A549 (cell line): ENCODE results near the gene MMP24.

ENCODE experiments used
- CBX2 ChIP-seq: fragments of 200-600 bp; sonication (generic); IDR thresholded peaks from 2 replicates; pipeline ENCODE4 v1.6.1; 2016; ENCODE audit warnings: low read depth, mild to moderate bottlenecking, borderline replicate concordance
- CEBPB ChIP-seq, 2 experiments: fragments of >200 bp in 1 of 2; sonication (Bioruptor Twin) in 1 of 2; formaldehyde crosslinking in 1 of 2; IDR thresholded peaks; 2 replicates each; pipeline ENCODE4 v1.6.1; 2012 to 2016
- EP300 ChIP-seq, 2 experiments: fragments of >200 bp; sonication (Bioruptor Twin); formaldehyde crosslinking; IDR thresholded peaks; 2 replicates in 1 of 2; 3 replicates in 1 of 2; pipeline ENCODE4 v1.6.1; 2016 to 2017
- KDM1A ChIP-seq: fragments of 200-600 bp; sonication (generic); IDR thresholded peaks from 2 replicates; pipeline ENCODE4 v1.6.1; 2016; ENCODE audit warnings: low read depth, mild to moderate bottlenecking
- NR3C1 ChIP-seq: fragments of >200 bp; sonication (Bioruptor Twin); formaldehyde crosslinking; IDR thresholded peaks from 3 replicates; pipeline ENCODE4 v1.6.1; 2017
- POLR2A ChIP-seq: IDR thresholded peaks from 2 replicates; pipeline ENCODE4 v1.6.1; 2012; ENCODE audit warnings: mild to moderate bottlenecking, low read length
- TF ChIP-seq, protein P1 (sequence below): fragments of >200 bp; sonication (Bioruptor Twin); formaldehyde crosslinking; IDR thresholded peaks from 3 replicates; pipeline ENCODE4 v1.5.1; 2016
- TF ChIP-seq, protein P2 (sequence below): fragments of 450-650 bp; IDR thresholded peaks from 2 replicates; pipeline ENCODE4 v1.6.1; 2014; ENCODE audit warnings: antibody characterized with exemption
- TF ChIP-seq, protein P3 (sequence below): fragments of 200-600 bp; sonication (generic); IDR thresholded peaks from 2 replicates; pipeline ENCODE4 v1.6.1; 2016; ENCODE audit warnings: antibody characterized with exemption, mild to moderate bottlenecking, moderate library complexity

DNA sequence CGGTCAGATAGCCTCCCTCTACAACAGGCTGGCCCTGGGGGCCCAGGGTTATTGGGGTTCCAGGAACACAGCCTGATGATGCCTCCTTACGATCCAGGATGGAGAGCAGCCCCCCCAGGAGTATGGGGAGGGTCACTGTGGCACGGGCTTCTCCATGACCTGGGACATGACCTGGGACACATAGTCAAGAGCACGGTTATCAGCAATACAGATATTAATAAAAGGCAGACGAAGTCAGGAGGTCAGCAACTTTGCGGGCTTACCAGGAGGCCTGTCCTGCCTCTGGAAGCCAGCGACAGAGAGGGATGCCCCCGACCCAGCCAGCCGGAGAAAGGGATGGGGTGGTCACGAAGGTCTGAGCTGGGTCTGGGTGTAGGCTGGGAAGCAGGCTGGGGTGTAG, 50.6 kb downstream of the MMP24 start:
- TF ChIP-seq, protein P1, sequence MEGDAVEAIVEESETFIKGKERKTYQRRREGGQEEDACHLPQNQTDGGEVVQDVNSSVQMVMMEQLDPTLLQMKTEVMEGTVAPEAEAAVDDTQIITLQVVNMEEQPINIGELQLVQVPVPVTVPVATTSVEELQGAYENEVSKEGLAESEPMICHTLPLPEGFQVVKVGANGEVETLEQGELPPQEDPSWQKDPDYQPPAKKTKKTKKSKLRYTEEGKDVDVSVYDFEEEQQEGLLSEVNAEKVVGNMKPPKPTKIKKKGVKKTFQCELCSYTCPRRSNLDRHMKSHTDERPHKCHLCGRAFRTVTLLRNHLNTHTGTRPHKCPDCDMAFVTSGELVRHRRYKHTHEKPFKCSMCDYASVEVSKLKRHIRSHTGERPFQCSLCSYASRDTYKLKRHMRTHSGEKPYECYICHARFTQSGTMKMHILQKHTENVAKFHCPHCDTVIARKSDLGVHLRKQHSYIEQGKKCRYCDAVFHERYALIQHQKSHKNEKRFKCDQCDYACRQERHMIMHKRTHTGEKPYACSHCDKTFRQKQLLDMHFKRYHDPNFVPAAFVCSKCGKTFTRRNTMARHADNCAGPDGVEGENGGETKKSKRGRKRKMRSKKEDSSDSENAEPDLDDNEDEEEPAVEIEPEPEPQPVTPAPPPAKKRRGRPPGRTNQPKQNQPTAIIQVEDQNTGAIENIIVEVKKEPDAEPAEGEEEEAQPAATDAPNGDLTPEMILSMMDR, result no peak
- TF ChIP-seq CEBPB (IDR thresholded peaks at IDR 0.05) (no peak), NR3C1 (no peak), POLR2A (no peak), KDM1A (no peak), CBX2 (no peak), EP300 (IDR thresholded peaks at IDR 0.05) (no peak)
- TF ChIP-seq, protein P2, sequence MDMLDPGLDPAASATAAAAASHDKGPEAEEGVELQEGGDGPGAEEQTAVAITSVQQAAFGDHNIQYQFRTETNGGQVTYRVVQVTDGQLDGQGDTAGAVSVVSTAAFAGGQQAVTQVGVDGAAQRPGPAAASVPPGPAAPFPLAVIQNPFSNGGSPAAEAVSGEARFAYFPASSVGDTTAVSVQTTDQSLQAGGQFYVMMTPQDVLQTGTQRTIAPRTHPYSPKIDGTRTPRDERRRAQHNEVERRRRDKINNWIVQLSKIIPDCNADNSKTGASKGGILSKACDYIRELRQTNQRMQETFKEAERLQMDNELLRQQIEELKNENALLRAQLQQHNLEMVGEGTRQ, result no peak
- TF ChIP-seq, protein P3, sequence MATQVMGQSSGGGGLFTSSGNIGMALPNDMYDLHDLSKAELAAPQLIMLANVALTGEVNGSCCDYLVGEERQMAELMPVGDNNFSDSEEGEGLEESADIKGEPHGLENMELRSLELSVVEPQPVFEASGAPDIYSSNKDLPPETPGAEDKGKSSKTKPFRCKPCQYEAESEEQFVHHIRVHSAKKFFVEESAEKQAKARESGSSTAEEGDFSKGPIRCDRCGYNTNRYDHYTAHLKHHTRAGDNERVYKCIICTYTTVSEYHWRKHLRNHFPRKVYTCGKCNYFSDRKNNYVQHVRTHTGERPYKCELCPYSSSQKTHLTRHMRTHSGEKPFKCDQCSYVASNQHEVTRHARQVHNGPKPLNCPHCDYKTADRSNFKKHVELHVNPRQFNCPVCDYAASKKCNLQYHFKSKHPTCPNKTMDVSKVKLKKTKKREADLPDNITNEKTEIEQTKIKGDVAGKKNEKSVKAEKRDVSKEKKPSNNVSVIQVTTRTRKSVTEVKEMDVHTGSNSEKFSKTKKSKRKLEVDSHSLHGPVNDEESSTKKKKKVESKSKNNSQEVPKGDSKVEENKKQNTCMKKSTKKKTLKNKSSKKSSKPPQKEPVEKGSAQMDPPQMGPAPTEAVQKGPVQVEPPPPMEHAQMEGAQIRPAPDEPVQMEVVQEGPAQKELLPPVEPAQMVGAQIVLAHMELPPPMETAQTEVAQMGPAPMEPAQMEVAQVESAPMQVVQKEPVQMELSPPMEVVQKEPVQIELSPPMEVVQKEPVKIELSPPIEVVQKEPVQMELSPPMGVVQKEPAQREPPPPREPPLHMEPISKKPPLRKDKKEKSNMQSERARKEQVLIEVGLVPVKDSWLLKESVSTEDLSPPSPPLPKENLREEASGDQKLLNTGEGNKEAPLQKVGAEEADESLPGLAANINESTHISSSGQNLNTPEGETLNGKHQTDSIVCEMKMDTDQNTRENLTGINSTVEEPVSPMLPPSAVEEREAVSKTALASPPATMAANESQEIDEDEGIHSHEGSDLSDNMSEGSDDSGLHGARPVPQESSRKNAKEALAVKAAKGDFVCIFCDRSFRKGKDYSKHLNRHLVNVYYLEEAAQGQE, result no peak
